ENCODE results near the gene PMPCB.
"Not testable (repeated sequence)": the region's sequence is repeated elsewhere in the genome, so short reads cannot be mapped to it uniquely, and the experiment has no call there.

- TF ChIP-seq POLR2A, CTCF (IDR thresholded peaks at IDR 0.05): not testable (repeated sequence)
Observed at GRCh38 chr7:103253699-103254506, 43.3 kb upstream of the PMPCB start.
